GM18951 (cell line): Measurements from ENCODE around the gene RBP3.

Experiments
- POLR2A ChIP-seq: IDR thresholded peaks from 4 replicates; pipeline ENCODE4 v1.6.1; 2011; ENCODE audit warnings: mild to moderate bottlenecking; ENCODE audit not compliant: insufficient read length, insufficient read depth; ENCODE audit errors: extremely low read depth
- in situ Hi-C: fragments of 300-500 bp; cut with MboI; formaldehyde crosslinking; loops from one replicate; pipeline ENCODE4 v1.12.0; 2022; ENCODE audit warnings: low sequenced_read_pairs, mixed read lengths, inconsistent platforms; ENCODE audit not compliant: unreplicated experiment

The RBP3 gene

DNA sequence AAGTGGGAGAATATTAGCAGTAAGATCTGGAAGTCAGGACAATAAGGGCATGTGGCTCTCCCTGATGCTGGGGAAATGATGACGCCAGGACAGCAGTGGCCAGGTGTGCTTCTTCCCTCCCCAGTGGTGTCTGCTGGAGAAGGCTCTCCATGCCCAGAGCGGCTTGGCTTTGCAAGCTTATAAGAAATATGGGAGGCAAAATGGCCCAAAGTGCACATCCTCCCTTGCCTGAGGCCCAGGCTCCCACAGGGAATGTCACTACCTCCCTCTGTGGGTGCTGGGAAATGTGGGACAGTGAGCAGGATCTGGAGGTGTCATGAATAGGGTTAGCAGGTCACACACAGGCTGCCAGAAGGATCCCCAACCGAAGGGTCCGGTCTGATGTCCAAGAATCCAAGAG, 53.0 kb downstream of the RBP3 start:
- TF ChIP-seq POLR2A, result no peak
- in situ Hi-C loops, result no loop called here

DNA sequence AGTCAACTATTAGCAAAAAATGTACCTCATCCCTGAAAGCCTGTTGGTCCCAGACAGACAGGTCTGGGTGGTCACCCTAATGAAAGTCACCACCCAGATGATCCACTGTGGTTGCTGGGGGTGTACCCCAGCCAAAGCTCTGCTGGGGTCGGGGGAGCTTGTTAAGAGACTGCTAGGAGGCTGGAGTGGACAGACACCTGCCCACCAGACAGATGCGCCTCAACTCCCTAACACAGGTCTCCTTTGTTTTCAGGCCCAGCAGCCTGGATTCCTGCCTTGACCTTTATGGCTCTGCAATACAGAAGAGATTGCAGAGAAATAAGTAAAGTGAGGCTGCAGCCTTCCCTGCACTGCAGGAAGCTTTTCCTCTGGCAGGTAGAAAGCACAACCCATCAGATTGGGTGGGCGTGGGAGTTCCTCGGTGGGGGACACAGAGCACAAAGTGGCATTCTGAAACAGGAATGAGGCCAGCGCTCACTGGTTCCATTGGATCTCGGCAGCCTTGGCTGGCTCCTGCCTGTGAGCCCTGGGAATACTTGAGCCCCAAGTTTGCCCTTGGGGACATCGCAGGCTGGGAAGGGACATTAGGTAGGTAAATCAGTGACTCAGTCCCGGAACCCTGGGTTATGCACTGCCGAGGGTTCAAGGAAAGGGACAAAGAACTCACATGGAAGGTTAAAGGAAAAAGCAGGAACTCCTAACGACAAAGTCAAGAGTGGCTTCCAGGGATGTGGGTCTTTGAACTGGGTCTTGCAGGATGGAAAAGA, 53.9 kb downstream of the RBP3 start:
- in situ Hi-C loops, result no loop called here
- TF ChIP-seq POLR2A, result no peak

DNA sequence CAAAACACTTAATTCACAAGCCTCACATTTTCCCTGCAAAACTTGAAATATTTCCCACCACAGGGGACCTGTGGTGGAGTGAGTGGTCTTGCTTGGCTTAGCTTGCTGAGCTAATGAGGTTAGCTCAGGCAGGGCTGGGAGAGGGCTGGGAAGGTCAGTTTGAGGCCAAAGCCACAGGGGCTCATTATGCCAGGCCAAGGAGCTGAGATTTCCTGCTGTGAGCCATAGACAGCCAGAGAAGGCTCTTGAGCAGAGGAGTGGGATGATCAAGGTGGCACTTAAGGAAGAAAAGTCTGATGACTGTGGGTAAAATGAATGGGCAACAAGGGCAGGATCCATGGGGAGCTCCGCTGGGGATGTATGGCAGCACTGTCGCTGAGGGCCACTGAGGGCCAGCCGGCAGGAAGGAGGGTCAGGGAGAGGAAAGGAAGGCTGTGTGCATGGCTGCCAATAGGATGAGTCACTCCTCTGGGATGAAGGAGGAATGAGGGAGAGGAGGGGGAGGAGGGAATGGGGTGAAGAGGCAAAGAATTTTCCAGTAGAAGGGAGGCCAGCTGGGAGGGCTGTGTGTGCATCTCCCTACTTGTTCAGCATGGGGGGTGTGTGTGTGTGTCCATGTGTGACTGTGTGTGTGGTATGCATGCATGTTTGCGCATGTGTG, 54.6 kb downstream of the RBP3 start:
- no peak for TF ChIP-seq POLR2A

DNA sequence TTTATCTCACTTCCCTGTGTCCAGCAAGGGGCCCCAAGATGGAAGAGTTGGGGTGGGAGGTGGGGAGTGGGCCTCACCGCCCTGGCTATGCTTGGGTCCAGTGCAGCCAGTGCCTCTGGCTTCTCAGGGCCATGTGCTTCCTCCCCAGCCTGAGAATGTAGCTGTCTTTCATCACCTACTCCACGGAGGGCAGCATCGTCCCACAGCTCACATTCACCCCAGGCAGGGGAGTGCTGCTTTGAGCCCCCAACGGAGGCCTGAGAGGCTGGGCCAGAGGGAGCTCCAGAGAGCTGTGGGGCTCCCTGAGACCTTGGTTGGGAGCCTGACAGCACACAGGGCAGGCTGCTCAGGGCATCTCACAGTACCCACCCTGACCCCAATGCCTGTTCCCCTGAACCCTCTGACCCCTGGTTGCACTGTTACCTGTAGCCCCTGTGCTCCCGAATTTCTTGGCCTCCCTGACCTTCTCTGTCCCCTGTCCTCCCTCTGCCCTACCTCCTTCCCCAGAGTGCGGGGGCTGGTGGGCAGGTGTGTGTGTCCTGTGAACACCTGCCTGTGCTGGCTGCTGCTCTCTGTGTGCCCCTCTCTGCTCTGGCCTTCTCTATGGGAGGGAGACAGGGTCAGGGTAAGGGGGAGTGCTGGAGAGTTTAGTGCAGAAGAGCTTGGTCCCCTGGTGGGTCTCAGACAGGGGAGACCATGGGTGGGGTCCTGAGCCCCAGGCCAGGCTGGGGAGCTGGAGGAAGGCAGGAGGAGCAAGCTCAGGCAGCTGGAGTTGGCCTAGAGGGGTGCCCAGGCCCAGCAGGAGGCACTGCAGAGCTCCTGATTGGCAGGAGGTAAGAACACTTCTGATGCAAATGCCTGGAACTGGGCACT, 55.5 kb downstream of the RBP3 start:
- in situ Hi-C loops, result no loop called here

More for the DNA sequence above, 54.6 kb downstream of the RBP3 start:
- in situ Hi-C loops, result no loop called here

DNA sequence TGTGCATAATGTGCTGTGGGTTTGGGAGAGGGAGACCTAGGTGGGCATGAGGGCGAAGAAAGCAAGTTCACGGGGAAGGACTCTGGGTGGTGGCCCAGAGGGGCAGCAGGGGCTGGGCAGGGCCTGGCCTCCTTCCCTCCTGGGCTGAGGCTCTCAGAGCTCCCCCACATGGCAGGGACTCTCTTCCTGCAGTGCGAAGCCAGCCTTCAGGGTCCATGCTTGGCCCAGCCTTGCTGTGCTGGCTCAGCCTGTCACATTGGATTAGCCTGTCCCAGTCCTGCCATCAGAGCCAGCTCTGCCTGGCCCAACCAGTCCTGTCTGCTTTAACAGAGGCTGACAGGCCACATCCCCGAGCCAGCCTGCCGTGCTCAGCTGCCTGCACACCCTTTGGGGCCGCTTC, 56.3 kb downstream of the RBP3 start:
- in situ Hi-C loops, result no loop called here
- TF ChIP-seq POLR2A, result no peak

More for the DNA sequence above, 55.5 kb downstream of the RBP3 start:
- TF ChIP-seq POLR2A, result no peak

DNA sequence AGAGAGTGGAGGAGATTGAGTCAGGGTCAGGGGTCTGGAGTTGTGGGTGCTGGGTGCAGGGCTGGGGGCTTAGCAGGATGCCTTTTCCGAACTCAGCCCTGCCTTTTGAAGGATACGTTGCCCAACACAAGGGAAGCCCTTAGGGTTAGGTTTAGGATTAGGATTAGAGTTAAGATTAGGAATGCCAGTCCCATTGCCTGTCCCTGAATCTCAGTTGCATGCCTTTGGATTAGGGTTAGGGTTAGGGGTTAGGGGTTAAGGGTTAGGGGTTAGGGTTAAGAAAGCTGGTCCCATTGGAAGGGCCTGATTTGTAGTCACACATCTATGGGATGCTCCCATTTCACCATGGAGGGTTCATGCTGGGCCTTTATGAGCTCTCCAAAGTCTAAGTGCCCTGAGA, 56.8 kb downstream of the RBP3 start:
- in situ Hi-C loops, result no loop called here
- TF ChIP-seq POLR2A, result no peak

DNA sequence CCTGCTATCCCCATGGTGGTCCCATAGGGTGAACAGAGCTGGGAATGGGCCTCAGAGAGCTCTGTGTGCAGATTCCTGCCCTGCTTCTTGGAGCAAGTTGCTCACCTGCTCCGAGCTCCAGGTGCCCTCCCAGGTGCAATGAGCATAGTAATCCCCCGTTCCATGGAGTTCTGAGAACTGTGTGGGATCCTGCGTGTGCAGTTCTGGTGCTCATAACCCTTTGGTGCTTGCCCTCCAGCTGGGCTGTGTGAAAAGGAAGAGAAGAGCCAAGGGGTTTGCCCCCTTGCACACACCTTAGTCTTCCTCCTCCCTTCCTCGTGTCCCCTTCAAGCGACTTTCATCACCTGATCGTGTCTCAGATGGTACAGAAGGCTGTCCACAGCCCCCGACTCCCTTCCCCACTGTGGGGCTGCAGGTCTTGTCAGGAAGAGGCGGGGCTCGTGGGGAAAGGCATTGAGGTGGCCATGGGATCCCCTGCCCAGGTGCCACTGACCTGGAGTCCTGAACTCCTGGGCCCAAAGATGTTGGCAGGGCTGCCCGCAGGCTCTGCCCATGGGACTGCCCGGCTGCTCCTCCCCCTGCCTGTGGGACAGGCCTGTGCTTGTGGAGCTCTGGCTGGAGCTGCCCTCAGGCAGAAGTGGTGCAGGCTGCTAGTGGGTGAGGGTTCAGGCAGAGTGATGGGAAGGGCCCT, 57.8 kb downstream of the RBP3 start:
- in situ Hi-C loops, result no loop called here
- TF ChIP-seq POLR2A, result no peak

DNA sequence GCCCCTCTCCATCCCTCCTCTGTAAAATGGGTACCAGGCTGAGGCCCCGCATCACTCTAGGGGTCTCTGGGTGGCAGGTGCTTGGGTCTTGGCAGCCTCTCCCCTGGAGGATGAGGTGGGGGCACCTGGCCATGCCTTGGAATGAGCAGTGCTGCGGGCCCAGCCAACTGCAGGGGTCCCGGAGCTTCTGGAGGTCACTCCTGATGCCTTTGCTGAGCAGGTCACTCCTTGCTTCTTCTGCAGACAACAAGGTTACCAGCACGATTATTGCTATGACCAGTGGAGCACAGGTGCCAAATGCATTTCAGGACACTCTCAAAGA, 58.3 kb downstream of the RBP3 start:
- in situ Hi-C loops, result no loop called here
- TF ChIP-seq POLR2A, result no peak

DNA sequence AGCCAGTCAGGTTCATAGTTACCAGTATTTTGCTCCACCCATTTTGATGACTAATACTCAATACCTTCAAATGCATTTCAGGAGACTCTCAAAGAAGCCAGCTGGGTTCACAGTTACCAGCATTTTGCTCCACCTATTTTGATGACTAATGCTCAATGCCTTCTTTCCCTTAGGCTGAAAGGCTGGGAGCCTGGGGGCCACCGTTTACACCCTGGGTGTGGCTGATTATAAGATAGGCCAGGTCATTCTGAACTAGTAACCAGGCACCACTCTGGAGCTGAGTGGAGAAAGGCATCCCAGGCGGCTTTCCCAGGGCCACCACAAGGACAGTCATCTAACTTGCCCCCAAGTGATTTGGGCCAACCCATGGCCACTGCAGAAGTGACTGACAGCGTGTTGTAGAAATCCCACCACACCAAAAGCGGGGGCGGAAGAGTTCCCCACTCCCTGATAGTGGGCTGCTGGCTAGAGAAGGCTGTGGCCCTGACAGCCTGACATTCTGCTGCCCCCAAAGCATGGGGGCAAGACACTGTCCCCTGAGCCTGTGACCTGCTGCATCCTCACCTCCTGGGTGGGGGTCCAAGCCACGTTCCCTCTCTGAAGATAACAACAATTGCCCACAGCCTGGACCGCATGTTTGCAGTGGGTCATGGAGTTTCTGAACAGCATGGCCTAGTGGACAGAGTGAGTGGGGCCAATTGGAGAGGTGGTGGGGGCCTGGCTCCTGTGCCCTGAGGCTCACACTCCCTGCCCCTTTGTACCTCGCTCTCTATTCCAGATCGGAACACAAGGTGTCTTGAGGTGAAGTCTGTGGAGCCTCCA, 58.9 kb downstream of the RBP3 start:
- in situ Hi-C loops, result no loop called here

More for the DNA sequence above, 58.9 kb downstream of the RBP3 start:
- TF ChIP-seq POLR2A, result no peak
